Measurements from ENCODE around the gene VWC2L. TPM values are rescaled to one million over a fixed set of nuclear protein-coding genes. Genes with fewer than 3 reads are reported as not detected.

VWC2L gene
- total and polyA plus RNA-seq, 12 donors: not detected

DNA sequence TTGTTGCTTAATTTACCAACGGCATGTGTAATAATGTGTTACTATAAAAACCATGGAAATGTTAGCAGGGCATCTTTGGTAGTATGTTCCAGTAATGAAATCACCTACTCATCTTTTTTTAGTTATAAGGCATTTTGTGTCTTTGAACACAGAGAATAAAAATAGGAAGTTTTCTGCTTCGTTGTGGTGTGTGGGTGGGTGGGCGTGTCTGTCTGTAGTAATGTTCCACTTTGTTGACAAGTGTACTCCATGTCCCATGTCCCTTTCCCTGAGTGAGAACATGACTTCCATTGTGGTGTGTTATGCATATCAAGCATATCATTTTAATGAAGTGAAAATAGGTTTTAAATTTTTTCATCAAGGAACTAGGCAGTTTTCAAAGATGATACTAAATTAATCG is 149.3 kb downstream of the VWC2L start:
- peaks cover 0 to 7% (median 0%) of the 10 kb centered on the region in 11 donors for H3K9me3 ChIP-seq
- ATAC-seq (no peak), DNase-seq (no peak)
- TF ChIP-seq, protein P1, sequence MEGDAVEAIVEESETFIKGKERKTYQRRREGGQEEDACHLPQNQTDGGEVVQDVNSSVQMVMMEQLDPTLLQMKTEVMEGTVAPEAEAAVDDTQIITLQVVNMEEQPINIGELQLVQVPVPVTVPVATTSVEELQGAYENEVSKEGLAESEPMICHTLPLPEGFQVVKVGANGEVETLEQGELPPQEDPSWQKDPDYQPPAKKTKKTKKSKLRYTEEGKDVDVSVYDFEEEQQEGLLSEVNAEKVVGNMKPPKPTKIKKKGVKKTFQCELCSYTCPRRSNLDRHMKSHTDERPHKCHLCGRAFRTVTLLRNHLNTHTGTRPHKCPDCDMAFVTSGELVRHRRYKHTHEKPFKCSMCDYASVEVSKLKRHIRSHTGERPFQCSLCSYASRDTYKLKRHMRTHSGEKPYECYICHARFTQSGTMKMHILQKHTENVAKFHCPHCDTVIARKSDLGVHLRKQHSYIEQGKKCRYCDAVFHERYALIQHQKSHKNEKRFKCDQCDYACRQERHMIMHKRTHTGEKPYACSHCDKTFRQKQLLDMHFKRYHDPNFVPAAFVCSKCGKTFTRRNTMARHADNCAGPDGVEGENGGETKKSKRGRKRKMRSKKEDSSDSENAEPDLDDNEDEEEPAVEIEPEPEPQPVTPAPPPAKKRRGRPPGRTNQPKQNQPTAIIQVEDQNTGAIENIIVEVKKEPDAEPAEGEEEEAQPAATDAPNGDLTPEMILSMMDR (IDR thresholded peaks at IDR 0.05): no peak
- H3K4me1 ChIP-seq: no peaks in the 10 kb centered on the region
- H3K4me3 ChIP-seq: no peak overlapping the region
- H3K27ac ChIP-seq: no peak overlapping the region
- intact Hi-C loops (cut with DNase I): no loop called here
- H3K36me3 ChIP-seq: no peaks in the 10 kb centered on the region
- no peaks in the 10 kb centered on the region for H3K27me3 ChIP-seq
- WGBS, 2 donors: 68 to 75% methylated on average over 4 of the region's 4 CpGs

DNA sequence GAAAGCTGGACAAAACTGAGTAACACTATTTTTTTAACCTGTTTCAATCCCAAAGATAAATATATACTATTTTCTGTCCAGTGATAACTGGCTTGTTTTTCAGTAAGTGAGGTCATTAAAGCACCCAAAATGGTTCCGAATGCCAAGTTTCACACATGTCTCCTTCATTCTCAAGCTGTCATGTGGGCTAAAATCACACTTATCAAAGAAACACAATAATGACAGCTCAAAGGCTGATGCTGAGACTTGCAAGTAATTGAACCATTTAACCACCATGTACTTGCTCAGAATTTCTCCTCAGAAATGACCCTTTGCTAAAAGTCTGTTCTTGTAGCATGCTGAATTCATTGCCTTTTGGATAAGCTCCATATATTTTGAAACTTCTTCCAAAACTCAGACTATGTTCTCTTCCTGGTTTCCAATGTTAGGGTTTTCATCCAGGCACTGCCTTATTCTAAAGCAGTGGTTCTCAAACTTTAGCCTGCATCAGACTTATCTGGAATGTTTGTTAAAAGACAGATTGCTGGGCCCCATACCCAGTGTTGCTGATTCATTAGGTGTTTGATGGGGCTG is 149.8 kb downstream of the VWC2L start:
- no peak for ATAC-seq
- TF ChIP-seq, protein P1 (IDR thresholded peaks at IDR 0.05): no peak
- Histone ChIP-seq H3K36me3 (no peaks in the 10 kb centered on the region), H3K4me3 (no peak overlapping the region), H3K9me3 (peaks cover 0 to 7% (median 0%) of the 10 kb centered on the region in 11 donors), H3K27ac (no peak overlapping the region), H3K4me1 (no peaks in the 10 kb centered on the region), H3K27me3 (no peaks in the 10 kb centered on the region)
- intact Hi-C loops (cut with DNase I): no loop called here
- DNase-seq: no peak
- 64 to 88% methylated on average over 1 of the region's 1 CpG for WGBS, 2 donors

DNA sequence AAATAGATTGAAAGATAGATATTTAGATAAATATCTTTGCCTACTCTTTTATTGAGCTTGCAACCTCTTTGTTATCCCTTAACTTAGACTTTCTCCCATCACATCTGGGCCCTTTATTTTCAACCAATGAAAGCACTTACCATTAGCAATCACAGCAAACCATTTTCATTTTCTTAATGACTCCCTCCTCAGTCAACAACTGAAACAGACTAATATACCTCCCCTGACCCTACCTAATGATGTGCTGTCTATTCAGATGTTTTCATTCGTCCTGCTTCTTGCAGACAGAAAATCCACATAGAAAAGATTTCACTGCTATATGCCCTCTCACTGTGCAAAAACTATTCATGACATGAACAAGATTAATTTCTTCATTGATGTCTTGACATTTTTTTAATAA is 154.4 kb downstream of the VWC2L start:
- intact Hi-C loops (cut with DNase I): no loop called here
- TF ChIP-seq, protein P1 (IDR thresholded peaks at IDR 0.05): no peak
- H3K27ac ChIP-seq: no peak overlapping the region
- no peaks in the 10 kb centered on the region for H3K36me3 ChIP-seq
- H3K4me1 ChIP-seq: no peaks in the 10 kb centered on the region
- ATAC-seq: no peak
- H3K9me3 ChIP-seq: peaks cover 0 to 7% (median 0%) of the 10 kb centered on the region in 11 donors
- no peak for DNase-seq
- 83 to 85% methylated on average over 1 of the region's 1 CpG for WGBS, 2 donors
- no peaks in the 10 kb centered on the region for H3K27me3 ChIP-seq
- no peak overlapping the region for H3K4me3 ChIP-seq

DNA sequence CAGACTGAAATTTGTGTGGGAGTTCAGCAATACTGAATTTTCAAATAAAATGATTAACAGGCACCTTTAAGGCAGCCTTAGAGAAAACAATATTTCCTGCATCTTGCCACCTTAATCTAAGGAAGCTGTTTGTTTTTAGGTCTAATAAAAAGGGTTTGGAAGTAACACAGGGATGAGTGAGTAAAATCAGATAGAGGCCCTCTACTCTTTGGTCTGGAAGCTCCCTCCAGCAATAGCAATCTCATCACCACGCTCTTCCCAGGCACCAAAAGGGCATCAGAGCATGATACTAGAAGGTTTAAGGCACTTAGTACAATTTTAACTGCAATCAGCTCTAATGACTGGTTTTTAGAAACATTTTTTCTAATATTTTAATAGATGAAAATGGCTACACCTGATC is 155.6 kb downstream of the VWC2L start:
- intact Hi-C loops (cut with DNase I): no loop called here
- H3K4me1 ChIP-seq: no peaks in the 10 kb centered on the region
- no peak overlapping the region for H3K4me3 ChIP-seq
- H3K27me3 ChIP-seq: no peaks in the 10 kb centered on the region
- no peaks in the 10 kb centered on the region for H3K36me3 ChIP-seq
- H3K27ac ChIP-seq: no peak overlapping the region
- 68 to 86% methylated on average over 1 of the region's 1 CpG for WGBS, 2 donors
- TF ChIP-seq, protein P1 (IDR thresholded peaks at IDR 0.05): no peak
- peaks cover 0 to 7% (median 0%) of the 10 kb centered on the region in 11 donors for H3K9me3 ChIP-seq
- ATAC-seq: no peak
- no peak for DNase-seq
